CD4-positive, alpha-beta T cell treated with Interleukin-2 at 100 ng/mL for 4 hours (primary cell): Measurements from ENCODE around the gene MLST8.

Source experiments
- DNase-seq: peaks from one replicate; pipeline ENCODE4 v3.0.0-alpha.2; 2020; ENCODE audit warnings: low spot score

MLST8 gene

DNA sequence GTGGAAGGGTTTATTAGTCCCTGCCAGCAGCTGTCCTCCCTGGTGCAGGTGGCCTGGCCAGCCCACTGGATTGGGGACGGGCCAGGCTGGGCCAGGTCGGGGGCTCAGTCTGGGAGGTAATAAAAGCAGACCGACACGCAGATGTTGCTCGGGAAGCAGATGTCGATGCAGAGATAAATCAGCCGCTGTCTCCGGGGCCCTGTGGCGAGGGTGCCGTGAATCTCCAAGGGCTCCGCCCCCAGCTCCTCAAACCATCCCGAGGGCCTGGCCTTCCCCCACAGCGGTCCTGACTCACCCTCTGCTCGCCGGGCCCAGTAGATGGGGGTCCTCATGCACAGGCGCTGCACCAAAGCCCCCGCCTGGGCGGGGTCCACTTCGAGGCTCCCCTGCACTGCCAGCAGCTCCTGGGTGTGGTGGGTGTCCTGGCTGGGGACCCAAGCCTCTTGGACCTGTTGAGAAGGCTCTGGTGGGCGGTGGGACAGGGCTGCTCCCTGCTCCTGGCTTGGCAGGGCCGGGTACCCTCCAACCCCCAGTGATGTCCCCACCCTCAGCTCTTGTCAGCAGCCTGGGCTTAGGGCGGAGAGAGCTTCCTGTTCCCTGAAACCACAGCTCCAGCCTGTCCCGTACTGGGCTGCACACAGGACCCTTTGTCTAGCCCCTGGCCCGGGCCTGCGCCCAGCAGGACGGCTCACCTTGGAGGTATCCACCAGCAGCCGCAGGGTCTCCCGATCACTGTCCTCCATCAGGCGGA, 4.2 kb downstream of the MLST8 start:
- DNase-seq, result no peak

DNA sequence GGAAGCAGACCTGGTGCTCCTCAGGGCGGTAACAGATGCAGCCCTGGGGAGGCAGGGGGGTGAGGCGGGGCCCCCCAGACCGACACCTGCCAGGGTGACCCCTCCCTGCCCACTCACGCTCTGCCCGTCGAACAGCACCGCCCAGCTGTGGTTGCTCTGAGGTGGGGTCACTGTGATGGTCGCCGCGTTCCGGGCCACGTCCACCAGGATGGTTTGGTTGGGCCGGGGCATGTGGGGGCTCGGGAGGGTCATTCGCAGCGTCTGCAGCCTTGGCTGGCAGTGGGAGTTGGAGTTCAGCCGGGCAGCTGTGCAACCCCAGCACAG, 4.7 kb downstream of the MLST8 start:
- DNase-seq, result no peak

DNA sequence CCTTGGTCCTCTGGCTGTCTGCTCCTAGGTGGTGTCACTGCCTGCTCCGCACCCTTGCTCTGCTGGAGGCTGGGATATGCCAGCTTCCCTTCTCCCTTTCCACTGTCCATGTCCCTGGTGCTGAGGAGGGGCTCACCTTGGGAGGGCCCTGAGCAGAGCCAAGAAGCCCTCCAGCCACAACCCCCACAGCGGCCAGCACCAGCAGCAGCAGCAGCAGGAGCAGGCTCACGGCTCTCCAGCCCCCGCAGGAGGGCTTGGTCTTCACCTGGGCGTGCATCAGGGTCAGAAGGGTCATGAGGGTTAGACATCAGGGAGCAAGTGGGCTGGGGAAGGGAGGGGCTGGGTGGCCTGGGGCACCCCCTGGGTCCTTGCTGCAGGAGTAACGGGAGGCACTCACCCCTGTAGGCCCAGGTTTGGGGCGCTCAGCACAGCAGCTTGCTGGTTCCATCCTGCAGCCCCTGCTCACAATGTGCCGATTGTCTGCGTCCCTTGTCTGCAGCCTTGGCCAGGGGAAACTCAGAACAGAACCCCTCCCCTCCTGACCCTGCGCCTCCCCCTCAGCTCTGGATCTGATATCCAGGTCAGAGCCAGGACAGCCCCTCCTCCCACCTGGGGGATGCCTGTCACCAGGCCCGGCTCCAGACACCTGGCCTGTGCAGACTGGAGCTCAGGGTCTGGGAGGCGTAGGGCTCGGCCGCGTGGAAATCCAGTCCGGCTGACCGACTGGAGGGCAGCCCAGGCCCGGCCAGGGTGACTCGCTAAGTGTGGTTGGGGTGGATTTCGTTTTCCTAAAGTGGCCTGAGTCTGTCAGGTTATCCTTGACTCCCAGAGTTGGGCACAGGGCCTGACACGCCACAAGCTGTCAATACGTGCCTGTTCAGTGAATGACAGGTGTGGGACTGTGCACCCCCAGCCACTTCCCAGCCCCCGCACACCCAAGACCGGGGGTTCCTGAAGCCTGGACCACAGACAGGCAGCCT, 5.4 kb downstream of the MLST8 start, which contains the start of gene BRICD5:
Gene BRICD5, minus strand, starts transcription at position 478 of the 980 bp plus-strand sequence. Its CDS starts 30 bp downstream, at position 448.
- DNase-seq, result no peak

DNA sequence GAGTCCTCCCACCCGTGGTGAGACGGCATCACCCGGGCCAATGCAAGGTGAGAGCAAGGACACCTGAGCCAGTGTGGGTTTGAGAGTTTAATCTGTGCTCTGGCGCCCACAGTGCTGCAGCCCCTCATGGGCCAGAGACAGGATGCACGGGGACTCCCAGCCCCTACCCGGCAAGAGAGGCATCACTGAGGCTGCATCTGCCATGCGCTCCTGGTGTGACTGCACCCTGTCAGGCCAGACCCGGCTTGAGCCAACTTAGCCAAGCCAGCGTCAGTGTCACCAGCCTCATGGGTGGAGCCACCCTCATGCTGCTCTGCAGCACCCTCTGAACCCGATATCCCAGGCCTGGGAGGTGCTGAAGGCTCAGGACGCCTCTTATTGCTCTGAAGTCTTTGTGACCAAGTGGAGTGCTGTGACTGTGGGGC, 6.7 kb downstream of the MLST8 start:
- DNase-seq, result no peak

DNA sequence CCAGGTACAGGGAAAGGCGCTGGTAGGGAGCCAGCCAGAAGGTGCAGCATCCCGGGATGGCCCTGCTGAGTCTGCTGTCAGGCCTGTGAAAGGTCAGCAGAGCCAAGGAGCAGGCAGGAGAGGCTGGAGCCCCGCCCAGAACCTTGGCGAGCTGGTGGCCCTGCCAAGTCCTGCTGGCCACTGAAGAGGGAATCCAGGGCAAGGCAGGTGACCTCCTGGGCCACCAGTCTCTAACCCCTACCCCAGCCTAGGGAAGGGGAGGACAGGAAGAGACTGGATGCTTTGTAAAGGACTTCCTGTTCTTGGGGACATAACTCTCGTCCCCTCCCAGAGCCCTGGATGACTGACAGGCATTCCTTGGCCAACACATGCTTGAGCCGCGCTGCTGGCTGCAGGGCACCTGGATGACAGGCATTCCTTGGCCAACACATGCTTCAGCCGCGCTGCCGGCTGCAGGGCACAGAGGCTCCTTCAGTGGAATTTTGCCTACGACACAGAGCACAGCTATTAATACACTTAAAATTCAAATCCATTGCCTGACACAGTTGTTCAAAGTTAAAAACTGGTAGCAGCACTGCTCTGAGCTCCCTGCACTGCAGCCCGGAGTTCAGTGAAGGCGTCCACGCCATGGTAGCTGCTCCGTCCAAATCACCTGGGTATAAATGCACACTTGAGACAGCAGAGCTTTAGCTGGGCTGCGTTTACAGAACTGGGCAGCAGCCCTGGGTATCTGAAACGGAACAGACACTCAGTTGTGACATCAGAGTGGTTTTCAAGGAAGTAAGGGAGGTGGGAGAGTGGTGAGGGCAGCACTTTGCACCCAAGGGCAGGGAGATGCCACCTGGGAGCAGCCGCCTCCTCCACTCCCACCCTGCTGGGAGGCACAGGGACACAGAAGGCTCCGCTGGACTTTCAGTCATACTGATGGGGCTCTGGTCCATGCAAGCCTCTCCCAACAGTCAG, 7.4 kb downstream of the MLST8 start:
- DNase-seq, result no peak

DNA sequence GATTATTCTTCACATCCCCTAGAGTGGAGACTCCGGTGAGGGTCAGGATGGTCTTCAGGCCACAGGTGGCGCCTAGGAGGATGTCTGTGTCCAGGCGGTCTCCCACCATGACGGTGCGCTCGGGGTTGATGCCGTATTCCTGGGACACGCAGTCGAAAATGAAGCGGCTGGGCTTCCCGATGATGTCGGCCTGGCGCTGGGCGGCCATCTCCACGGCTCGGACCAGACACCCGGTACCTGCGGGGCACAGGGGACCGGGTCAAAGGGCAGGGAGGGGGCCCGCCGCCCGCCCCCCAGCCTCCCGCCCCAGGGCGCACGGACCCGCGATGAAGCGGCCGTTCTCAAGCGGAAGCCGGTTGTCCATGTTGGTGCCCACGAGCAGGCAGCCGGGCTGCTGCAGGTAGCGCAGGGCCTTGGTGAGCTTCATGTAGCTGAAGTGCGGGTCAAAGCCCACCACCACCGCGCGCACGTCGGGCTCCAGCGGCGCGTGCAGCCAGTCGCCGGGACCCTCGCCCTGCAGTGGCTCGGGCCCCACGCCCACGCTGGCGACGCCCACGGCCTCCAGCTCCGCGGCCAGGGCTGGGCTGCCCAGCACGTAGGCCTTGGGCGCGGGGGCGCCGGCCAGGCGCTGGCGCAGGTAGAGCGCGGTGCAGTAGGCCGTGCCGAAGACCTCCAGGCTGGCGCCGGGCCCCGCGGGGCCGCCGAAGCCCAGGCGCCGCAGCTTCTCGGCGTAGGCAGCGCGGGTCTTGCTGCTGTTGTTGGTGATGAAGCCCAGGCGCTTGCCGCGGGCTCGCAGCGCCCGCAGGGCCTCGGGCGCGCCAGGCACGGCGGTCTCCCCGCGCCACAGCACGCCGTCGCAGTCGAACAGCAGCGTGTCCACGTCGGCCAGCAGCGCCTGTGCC, 8.8 kb downstream of the MLST8 start:
- no peak for DNase-seq

DNA sequence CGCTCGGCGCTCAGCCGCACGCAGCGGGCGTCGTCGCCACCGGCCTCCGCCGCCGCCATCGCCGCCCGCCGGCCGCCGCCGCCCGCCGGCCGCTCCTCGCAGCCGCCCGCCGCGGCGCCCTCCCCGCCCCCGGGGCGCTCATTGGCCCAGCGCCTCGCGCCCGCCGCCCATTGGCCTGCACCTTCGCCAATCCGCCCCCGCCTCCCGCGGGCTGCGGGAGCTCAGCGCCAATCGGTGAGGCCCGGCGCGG, 9.4 kb downstream of the MLST8 start, which contains the start of gene PGP:
Gene PGP, minus strand, starts transcription at position 122 of the 250 bp plus-strand sequence. Its CDS starts 63 bp downstream, at position 59.
- no peak for DNase-seq

DNA sequence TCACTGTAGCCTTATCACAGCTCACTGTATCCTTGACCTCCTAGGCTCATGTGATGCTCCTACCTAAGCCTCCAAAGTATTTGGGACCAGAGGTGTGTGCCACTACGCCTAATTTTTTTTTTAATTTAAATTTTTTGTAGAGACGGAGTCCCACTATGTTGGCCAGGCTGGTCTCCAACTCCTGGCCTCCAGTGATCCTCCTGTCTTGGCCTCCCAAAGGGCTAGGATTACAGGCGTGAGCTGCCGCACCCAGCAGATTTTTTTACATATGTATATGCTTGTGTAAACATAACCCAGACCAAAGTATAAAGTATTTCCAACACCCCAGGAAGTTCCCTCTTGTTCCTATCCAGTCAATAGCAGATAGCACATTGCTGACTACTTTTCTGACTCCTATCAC, 11.1 kb downstream of the MLST8 start:
- no peak for DNase-seq

DNA sequence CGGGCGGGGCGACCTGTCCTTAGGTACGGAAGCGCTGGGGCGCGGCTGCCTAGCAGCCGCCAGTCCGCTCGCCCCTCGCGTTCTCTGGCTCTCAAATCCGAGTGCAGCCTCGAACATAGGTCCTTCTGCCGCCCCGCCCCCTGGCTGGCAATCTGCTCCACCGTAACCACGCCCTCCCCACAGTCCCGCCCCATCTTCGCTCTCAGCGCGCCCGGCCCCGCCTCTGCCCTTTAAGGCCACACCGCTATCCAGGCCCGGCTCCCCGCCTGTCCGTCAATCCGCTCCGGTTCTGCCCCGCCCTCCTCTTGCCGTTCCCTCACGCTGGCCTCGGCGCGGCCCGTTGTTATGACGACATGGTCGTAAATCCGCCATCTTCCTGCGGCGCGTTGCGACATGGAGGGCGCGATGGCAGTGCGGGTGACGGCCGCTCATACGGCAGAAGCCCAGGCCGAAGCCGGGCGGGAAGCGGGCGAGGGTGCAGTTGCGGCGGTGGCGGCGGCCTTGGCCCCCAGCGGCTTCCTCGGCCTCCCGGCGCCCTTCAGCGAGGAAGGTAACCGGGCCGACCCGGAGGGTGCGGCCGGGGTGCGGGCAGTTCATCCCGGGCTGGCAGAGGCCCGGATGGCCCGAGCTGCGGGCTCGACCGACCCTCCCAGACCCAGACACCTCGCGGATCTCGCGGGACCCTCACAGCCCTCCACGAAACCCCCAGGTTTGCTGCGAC, 18.1 kb downstream of the MLST8 start, which contains the start of gene E4F1:
Gene E4F1, plus strand, starts transcription at position 371 of the 721 bp plus-strand sequence. Its CDS starts 23 bp downstream, at position 394.
- peak; percentile 99 for DNase-seq

DNA sequence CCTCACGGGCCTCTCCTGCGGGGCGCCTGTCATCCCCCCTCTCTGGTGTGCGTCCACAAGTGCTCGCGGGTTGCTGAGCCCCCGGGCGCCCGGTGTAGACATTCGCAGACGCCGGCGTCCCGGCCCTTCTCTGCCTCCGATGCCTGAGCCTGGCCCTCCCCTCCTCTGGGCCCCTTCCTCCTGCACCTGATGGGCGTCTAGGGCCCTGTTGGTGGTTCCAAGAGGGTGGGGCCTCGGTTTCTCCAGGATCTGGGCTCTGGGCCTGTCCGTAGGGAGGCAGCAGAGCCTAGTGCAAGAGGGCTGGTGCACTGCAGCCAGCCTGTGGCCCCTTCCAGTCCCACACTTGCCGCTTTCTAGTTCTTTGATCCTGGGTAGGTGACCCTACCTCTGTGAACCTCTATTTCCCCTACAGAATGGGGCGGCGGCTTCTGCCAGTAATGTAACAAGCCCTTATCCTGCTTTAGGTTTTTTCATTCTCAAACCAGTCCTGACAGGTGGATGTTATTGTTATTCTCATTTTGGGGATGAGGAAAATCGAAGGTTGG, 18.8 kb downstream of the MLST8 start:
- peak; percentile 16 for DNase-seq

DNA sequence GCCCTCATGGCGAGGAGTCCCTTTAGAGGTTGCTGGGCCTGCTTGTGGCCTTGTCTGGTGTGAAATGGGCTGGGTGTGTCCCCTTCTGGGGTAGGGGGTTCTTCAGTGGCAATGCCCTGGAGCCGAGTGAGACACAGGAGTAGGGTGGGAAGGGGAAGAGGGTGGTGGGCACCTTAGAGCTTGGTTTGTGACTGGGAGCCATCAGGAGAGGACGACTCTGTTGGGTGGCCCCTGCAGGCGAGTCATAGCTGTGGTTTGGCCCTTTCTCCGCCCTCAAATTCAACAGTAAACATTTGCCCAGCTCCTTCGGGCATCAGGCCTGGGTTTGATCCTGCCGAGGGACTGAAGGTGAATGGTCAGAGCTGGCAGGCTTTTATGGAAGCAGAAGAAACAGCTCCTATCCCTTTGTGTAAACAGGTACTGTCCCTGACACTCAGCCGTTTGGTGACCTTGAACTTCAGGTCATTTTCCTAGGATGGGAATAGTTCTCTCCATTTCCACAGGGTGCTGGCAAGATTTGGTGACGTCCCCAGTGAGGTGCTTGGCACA, 21.1 kb downstream of the MLST8 start:
- no peak for DNase-seq

DNA sequence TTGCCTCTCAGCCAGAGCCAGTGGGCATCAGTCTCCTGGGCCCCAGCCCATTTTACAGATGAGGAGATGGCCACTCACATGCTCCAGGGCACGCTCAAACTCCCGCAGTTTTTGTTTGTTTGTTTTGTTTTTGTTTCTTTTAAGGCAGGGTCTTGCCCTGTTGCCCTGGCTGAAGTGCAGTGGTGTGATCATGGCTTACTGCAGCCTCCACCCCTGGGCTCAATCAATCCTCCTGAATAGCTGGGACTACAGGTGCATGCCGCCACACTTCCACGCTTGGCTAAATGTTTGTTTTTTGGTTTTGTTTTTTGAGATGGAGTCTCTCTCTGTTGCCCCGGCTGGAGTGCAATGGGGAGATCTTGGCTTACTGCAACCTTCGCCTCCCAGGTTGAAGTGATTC, 21.7 kb downstream of the MLST8 start:
- no peak for DNase-seq

DNA sequence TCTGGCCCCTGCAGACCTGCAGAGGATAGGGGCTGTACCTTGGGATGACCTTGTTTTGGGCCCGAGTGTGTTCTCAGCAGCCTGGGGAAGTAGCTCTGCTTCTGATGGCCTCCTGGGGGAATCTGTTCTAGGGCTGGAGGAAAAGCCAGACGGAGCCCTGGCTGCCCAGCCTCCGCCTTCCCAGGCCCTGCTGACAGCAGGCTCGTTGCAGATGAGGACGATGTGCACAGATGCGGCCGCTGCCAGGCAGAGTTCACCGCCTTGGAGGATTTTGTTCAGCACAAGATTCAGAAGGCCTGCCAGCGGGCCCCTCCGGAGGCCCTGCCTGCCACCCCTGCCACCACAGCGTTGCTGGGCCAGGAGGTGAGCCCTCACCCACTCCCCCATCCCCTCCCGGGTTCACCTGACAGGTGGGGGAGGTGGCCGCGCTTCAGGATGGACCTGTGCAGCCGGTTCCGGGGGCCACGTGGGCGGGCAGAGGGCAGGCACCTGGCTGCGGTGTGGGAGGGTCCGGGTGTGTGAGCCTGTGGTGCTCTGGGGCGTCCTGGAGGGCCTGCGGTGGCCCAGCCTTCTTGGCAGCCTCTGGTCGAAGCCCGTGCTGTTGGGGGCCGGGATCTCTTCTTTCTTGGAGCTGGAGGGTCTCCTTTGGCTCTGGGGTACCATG, 23.0 kb downstream of the MLST8 start:
- DNase-seq, result no peak

DNA sequence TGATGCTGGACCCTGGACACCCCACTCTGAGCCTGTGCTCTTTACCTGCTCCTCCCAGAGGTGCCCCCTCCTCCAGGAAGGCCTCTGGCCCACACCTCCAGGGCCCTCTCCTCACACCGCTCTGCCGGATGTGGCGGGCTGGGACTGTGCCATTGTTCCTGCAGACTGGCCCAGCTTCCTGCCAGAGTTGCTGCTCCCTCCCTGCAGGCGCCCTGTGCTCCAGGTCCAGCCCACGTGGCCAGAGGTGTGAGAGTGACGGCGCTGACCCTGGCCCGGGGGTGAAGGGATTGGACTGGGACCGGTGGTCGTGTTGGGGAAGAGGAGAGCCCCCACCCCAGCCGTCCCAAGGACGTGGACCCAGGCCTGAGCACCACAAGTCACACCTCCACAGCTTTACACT, 23.8 kb downstream of the MLST8 start:
- DNase-seq, result no peak

DNA sequence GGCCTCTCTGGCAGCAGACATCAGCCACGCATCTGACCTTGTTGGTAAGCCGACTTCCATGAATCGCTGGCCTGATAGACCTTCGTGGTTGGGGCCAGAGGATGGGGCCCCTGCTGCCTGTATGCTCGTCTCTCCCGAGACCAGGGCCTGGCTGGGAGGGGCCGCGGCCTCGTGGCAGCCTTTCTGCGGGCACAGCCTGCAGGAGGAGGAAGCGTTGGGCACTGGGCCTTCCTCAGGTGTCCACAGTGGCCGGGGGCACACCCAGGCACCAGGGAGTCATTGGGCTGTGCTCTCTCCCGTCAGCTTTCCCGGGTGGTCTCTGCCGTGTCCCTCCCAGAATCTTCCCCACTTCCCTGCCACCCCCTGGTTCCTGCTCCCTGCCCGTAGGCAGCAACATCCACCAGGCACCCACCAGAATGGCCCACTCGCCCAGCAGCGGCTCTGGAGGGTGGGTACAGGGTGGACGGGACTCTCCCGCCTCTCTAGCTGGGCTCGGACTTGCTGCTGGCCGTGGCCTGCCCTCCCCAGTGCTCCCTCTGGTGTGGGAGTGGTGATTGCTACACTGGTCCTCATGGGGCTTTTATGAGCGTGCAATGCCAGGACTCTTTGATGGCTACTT, 24.5 kb downstream of the MLST8 start:
- DNase-seq, result no peak

DNA sequence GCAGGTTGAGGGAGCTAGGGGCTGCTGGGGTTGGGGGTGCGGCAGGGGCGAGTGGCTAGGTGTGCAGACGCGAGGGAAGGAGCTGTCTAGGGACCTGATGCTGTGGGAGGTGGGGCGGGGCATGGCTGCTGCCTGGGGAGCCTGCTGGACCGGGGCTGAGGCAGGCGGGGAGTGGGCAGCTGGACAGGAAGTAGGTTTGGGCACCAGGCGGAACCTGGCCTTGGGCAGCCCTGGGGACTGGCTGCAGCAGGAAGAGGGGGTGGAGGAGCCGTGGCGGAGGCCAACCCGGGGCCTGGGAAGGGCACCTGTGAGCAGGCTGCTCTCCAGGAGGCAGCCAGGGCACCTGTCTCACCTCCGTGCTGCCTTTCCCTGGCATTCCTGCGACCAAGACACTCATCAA, 25.1 kb downstream of the MLST8 start:
- no peak for DNase-seq

DNA sequence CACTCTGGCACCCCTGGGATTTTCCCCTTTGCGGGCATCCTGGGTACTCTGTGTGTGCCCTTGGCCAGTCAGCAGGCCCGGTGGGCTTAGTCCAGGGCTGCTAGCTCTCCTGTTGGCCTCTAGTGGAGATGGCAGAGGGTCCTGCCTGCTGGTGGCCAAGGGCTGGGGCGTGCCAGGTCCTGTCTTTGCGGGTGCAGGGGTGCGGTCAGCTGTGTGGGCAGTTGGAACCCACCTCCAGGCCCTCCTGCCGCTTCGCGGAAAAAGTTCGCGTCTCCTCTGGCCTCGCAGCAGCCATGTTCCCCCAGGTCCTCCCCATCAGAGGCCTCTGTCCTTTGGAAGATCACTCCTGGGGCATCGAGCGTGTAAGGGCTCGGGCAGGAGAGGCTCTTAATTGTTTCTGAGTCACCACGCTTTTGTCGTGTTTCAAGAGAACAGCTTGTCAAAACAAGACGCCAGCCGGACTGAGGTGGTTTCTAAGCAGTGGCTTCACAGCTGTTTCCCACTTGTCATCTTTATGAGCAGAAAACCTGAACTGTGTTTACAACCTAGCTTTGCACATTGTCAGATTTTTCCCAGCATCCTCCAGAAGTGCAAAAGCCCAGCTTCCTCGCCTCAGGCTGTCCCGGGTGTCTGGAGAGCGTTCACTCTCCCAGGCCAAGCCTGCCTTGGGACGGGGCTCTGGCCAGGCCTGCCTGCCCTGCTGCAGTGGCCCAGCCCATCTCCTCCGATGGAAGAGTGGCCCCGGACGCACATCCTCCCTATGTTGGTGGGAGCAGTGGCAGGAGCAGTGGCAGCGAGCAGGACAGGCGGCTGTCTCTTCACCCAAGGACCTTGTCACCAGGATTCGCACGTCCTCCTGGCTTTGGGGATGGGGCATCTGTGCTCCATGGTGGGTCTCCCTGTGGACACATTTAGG, 26.0 kb downstream of the MLST8 start:
- DNase-seq, result no peak
